Endothelial cell of umbilical vein (primary cell): ENCODE measurements around the gene CLSTN2. TPM values are rescaled to one million over a fixed set of nuclear protein-coding genes. Genes with fewer than 3 reads are reported as not detected.

ENCODE experiments used
- BruUV-seq: library from RNA; stranded (reverse); fragments of 400-500 nt; replicated peaks from 2 replicates; lab custom pipeline; 2021; lab: Mats Ljungman, UMichigan
- CTCF ChIA-PET: fragments of 300-600, 350-600 bp; sonication (Branson Sonifier 250); formaldehyde crosslinking; loops from one replicate; lab custom pipeline; 2021; ENCODE audit warnings: antibody characterized with exemption, inconsistent platforms; lab: Charles Lee
- POLR2A ChIA-PET: fragments of 300-600, 350-600 bp; sonication (Branson Sonifier 250); formaldehyde crosslinking; loops from one replicate; lab custom pipeline; 2021; ENCODE audit warnings: antibody characterized with exemption, inconsistent platforms; lab: Charles Lee
- DNase-seq: peaks from one replicate; pipeline ENCODE4 v3.0.0-alpha.2; 2011; ENCODE audit warnings: low read depth, low spot score
- FAIRE-seq: peaks from 2 replicates; lab custom pipeline; 2011; peaks lifted over from hg19 to GRCh38; lab: Jason Lieb, UNC
- H2AFZ ChIP-seq: 2 replicates; pipeline ENCODE4 v1.6.0; 2012; ENCODE audit warnings: low read depth, low read length, control low read depth, inconsistent platforms
- H3K27ac ChIP-seq: 2 replicates; pipeline ENCODE4 v1.5.1; 2011; ENCODE audit warnings: low read depth, mild to moderate bottlenecking, control low read depth, low read length, moderate library complexity; ENCODE audit not compliant: insufficient read depth
- H3K27me3 ChIP-seq, 2 experiments: 2 replicates each; pipeline versions ENCODE4 v1.6.0 to v1.6.1; 2011; ENCODE audit warnings: low read length in 2 of 2, mixed read lengths in 1 of 2; ENCODE audit not compliant: control insufficient read depth in 2 of 2, insufficient read depth in 2 of 2
- H3K36me3 ChIP-seq, 2 experiments: 2 replicates in 1 of 2; 3 replicates in 1 of 2; pipeline ENCODE4 v1.5.1; 2011; ENCODE audit warnings: low read length in 2 of 2, mild to moderate bottlenecking in 1 of 2, moderate library complexity in 1 of 2; ENCODE audit not compliant: control insufficient read depth in 2 of 2, insufficient read depth in 2 of 2; ENCODE audit errors: extremely low read depth in 1 of 2
- H3K4me1 ChIP-seq: 3 replicates; pipeline ENCODE4 v1.5.1; 2011; ENCODE audit warnings: mild to moderate bottlenecking, low read length; ENCODE audit not compliant: control insufficient read depth, insufficient read depth; ENCODE audit errors: extremely low read depth
- H3K4me2 ChIP-seq: 2 replicates; pipeline ENCODE4 v1.6.1; 2011; ENCODE audit warnings: low read length, control low read depth, mixed read lengths; ENCODE audit not compliant: insufficient read depth
- H3K4me3 ChIP-seq, 3 experiments: fragments of 200-600 bp in 1 of 3; sonication (generic), shearing (Covaris generic) in 1 of 3; replicated peaks in 1 of 3; 2 replicates each; pipeline ENCODE4 v1.5.1; 2011 to 2016; ENCODE audit warnings: control low read depth in 3 of 3, low read length in 3 of 3, mild to moderate bottlenecking in 2 of 3, inconsistent platforms in 1 of 3, low read depth in 1 of 3, moderate library complexity in 1 of 3; ENCODE audit not compliant: insufficient read depth in 1 of 3
- H3K79me2 ChIP-seq: 2 replicates; pipeline ENCODE4 v1.6.0; 2012; ENCODE audit warnings: low read length, inconsistent platforms; ENCODE audit not compliant: control insufficient read depth, insufficient read depth
- H3K9ac ChIP-seq: replicated peaks from 2 replicates; pipeline ENCODE3; 2011; ENCODE audit warnings: low read length, control low read depth; ENCODE audit not compliant: insufficient read depth; ENCODE audit errors: extremely low read depth
- H3K9me1 ChIP-seq: replicated peaks from 3 replicates; pipeline ENCODE4 v1.6.0; 2011; ENCODE audit warnings: mild to moderate bottlenecking, low read length; ENCODE audit not compliant: control insufficient read depth, insufficient read depth; ENCODE audit errors: extremely low read depth
- H3K9me3 ChIP-seq: replicated peaks from 2 replicates; pipeline ENCODE4 v1.5.1; 2012; ENCODE audit warnings: low read length, inconsistent platforms; ENCODE audit not compliant: control insufficient read depth, insufficient read depth
- H4K20me1 ChIP-seq: replicated peaks from 2 replicates; pipeline ENCODE3; 2011; ENCODE audit warnings: mild to moderate bottlenecking, low read length; ENCODE audit not compliant: control insufficient read depth, insufficient read depth; ENCODE audit errors: extremely low read depth
- EZH2 ChIP-seq: IDR thresholded peaks from 2 replicates; pipeline ENCODE4 v1.6.1; 2012; ENCODE audit warnings: borderline replicate concordance, low read depth, mild to moderate bottlenecking, moderate library complexity, low read length, inconsistent platforms; ENCODE audit not compliant: severe bottlenecking
- FOS ChIP-seq: IDR thresholded peaks from 2 replicates; pipeline ENCODE4 v1.6.1; 2011; ENCODE audit warnings: mild to moderate bottlenecking, low read length, moderate library complexity, borderline replicate concordance; ENCODE audit not compliant: insufficient read depth
- GATA2 ChIP-seq: IDR thresholded peaks from 2 replicates; pipeline ENCODE4 v1.7.0; 2011; ENCODE audit warnings: low read depth, mild to moderate bottlenecking, moderate library complexity, mixed read lengths, low read length; ENCODE audit not compliant: insufficient read length, insufficient read depth
- JUN ChIP-seq: IDR thresholded peaks from 2 replicates; pipeline ENCODE4 v1.6.1; 2011; ENCODE audit warnings: borderline replicate concordance, low read depth; ENCODE audit not compliant: insufficient read length, insufficient read depth
- MYC ChIP-seq: IDR thresholded peaks from one replicate; pipeline ENCODE4 v1.6.1; 2011; ENCODE audit warnings: mild to moderate bottlenecking, low read depth, low read length
- POLR2A ChIP-seq: IDR thresholded peaks from 2 replicates; pipeline ENCODE4 v1.6.1; 2012; ENCODE audit warnings: low read depth, mild to moderate bottlenecking, control low read depth, low read length
- POLR2AphosphoS5 ChIP-seq: IDR thresholded peaks from 2 replicates; pipeline ENCODE4 v1.6.1; 2012; ENCODE audit warnings: low read depth, mild to moderate bottlenecking, control low read depth, low read length, moderate library complexity; ENCODE audit not compliant: insufficient read depth
- dilution Hi-C: fragments of 300-500 bp; cut with MboI; formaldehyde crosslinking; loops from one replicate; pipeline ENCODE4 v1.15.0; 2019; ENCODE audit warnings: low sequenced_read_pairs; ENCODE audit not compliant: extremely low pct_ligation_motif_present
- intact Hi-C: fragments of 100-400 bp; cut with micrococcal nuclease; formaldehyde crosslinking; loops from one replicate; pipeline ENCODE4 v1.10.0; 2022
- polyA plus RNA-seq, 4 experiments: library from polyadenylated mRNA; depleted of rRNA in 3 of 4; stranded (reverse) in 3 of 4; unstranded in 1 of 4; fragments of >200 nt; gene quantifications; 2 replicates each; pipeline versions ENCODE4 v1.2.1 to v1.2.3, GENCODE V29; 2011 to 2012; ENCODE audit warnings: missing spikeins in 1 of 4
- total RNA-seq: library from RNA; stranded (reverse); gene quantifications from 2 replicates; pipeline ENCODE4 v1.2.3, GENCODE V29; 2021
- TF ChIP-seq, protein P1 (sequence below), 2 donors: IDR thresholded peaks; 1 replicate in 1 of 2; 2 replicates in 1 of 2; pipeline ENCODE4 v1.5.1; 2011; ENCODE audit warnings: low read length in 2 of 2, mild to moderate bottlenecking in 2 of 2, moderate library complexity in 2 of 2, control low read depth in 1 of 2, inconsistent platforms in 1 of 2, low read depth in 1 of 2; ENCODE audit not compliant: insufficient read depth in 1 of 2; ENCODE audit errors: extremely low read depth in 1 of 2
- TF ChIP-seq, protein P2 (sequence below): IDR thresholded peaks from 2 replicates; pipeline ENCODE4 v1.6.1; 2011; ENCODE audit not compliant: insufficient read depth, insufficient read length

The CLSTN2 gene
- total and polyA plus RNA-seq, 2 donors (not counting 3 experiments of a cell fraction or from before 2014, with no cell fraction given), result 0.26 to 0.38 TPM

DNA sequence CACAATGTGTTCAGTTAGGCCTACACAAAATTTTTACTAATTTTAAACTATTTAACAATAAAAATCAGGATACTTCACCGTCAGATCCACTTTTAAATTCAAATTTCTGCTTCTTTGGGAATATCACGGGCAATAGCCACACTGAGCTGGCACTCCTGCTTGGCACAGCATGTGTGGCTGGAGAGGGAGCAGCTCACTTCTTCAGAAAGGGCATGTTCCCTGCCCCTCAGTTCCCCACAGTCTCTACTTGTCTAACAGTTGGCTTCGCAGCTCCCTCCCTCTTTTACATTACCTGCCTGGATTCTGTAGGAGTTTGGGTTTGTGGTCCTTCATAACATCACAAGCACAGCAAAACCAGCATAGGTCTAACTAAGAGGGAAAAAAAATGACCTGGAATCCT, 666.9 kb downstream of the CLSTN2 start:
- no peaks in the 10 kb centered on the region for H3K79me2 ChIP-seq
- POLR2A ChIA-PET, result no interaction called here
- dilution Hi-C loops, result no loop called here
- DNase-seq (no peak), FAIRE-seq (no peak)
- TF ChIP-seq JUN (no peak), POLR2AphosphoS5 (no peak), EZH2 (no peak), MYC (no peak), GATA2 (no peak), FOS (no peak), POLR2A (no peak)
- TF ChIP-seq, protein P1, sequence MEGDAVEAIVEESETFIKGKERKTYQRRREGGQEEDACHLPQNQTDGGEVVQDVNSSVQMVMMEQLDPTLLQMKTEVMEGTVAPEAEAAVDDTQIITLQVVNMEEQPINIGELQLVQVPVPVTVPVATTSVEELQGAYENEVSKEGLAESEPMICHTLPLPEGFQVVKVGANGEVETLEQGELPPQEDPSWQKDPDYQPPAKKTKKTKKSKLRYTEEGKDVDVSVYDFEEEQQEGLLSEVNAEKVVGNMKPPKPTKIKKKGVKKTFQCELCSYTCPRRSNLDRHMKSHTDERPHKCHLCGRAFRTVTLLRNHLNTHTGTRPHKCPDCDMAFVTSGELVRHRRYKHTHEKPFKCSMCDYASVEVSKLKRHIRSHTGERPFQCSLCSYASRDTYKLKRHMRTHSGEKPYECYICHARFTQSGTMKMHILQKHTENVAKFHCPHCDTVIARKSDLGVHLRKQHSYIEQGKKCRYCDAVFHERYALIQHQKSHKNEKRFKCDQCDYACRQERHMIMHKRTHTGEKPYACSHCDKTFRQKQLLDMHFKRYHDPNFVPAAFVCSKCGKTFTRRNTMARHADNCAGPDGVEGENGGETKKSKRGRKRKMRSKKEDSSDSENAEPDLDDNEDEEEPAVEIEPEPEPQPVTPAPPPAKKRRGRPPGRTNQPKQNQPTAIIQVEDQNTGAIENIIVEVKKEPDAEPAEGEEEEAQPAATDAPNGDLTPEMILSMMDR (IDR thresholded peaks at IDR 0.05; ENCODE audit: extremely low read depth in 1 of 2, insufficient read depth in 1 of 2, low read depth in 1 of 2, low read length in 2 of 2), result no peak
- TF ChIP-seq, protein P2, sequence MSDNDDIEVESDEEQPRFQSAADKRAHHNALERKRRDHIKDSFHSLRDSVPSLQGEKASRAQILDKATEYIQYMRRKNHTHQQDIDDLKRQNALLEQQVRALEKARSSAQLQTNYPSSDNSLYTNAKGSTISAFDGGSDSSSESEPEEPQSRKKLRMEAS, result no peak
- no peaks in the 10 kb centered on the region for H3K9me1 ChIP-seq
- H3K9me3 ChIP-seq, result no peaks in the 10 kb centered on the region
- intact Hi-C loops, result no loop called here
- H3K9ac ChIP-seq, result no peak overlapping the region
- CTCF ChIA-PET, result no interaction called here
- H3K27ac ChIP-seq, result no peak overlapping the region
- H2AFZ ChIP-seq, result no peak overlapping the region
- no TSS peak for BruUV-seq
- H4K20me1 ChIP-seq, result no peaks in the 10 kb centered on the region
- no peak overlapping the region for H3K4me2 ChIP-seq
- no peaks in the 10 kb centered on the region for H3K4me1 ChIP-seq
- no peaks in the 10 kb centered on the region for H3K27me3 ChIP-seq
- H3K36me3 ChIP-seq, result no peaks in the 10 kb centered on the region
- no peak overlapping the region for H3K4me3 ChIP-seq
